ENCODE measurements around the gene LDLRAD4.

LDLRAD4 gene

DNA sequence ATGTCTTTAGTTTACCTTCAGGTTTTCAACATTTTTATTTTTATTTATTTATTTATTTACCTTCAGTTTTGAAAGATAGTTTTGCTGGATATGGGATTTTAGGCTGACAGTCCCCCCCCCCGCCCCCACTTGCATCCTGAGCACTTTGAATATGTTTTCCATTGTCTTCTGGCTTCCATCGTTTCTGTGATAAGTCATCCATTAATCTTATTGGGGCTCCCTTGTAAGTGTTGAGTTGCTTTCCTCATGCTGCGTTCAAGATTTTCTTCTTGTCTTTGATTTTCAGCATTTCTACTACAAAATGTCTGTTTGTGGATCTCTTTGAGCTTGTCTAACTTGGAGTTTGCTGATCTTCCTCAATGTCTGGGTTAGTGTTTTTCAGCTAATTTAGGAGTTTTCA, 19.4 kb upstream of the LDLRAD4 start:
- Histone ChIP-seq H3K27me3 (ENCODE audit: control insufficient read depth, insufficient read depth, low read length) (no peaks in the 10 kb centered on the region), H3K9me3 (ENCODE audit: control insufficient read depth, insufficient read depth, low read length) (no peaks in the 10 kb centered on the region; the same call in 1 of the 2 replicates), H3K4me3 (ENCODE audit: low read length) (no peak overlapping the region), H3K4me1 (ENCODE audit: control insufficient read depth, insufficient read depth, low read length) (no peaks in the 10 kb centered on the region), H3K27ac (ENCODE audit: low read length) (no peak overlapping the region), H3K36me3 (ENCODE audit: control insufficient read depth, insufficient read depth, low read length) (no peaks in the 10 kb centered on the region)
- no peak for DNase-seq (ENCODE audit: low read depth, low spot score)
- WGBS (ENCODE audit: insufficient coverage, insufficient read length), result no CpG with 5 or more reads among the region's 3 CpGs

DNA sequence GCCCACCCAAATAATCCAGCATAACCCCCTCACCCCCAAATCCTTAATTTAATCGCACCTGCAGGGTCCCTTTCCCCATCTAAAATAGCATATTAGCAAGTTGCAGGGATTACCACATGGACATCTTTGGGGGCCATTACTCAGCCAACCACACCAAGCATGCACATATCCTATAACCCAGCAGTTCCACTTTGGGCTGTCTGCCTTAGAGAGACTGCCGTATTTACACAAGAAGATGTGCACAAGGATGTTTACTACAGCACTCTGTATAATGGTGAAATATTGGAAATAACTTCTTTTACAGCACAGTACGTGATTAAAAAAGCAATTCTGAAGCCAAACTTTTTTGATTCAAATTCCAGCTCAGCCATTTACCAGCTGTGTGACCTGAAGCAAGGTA, 17.3 kb upstream of the LDLRAD4 start:
- no peaks in the 10 kb centered on the region for H3K27me3 ChIP-seq (ENCODE audit: control insufficient read depth, insufficient read depth, low read length)
- H3K4me3 ChIP-seq (ENCODE audit: low read length), result no peak overlapping the region
- no peaks in the 10 kb centered on the region for H3K4me1 ChIP-seq (ENCODE audit: control insufficient read depth, insufficient read depth, low read length)
- WGBS (ENCODE audit: insufficient coverage, insufficient read length), result no CpG with 5 or more reads among the region's 3 CpGs
- no peaks in the 10 kb centered on the region; the same call in 1 of the 2 replicates for H3K9me3 ChIP-seq (ENCODE audit: control insufficient read depth, insufficient read depth, low read length)
- no peak overlapping the region for H3K27ac ChIP-seq (ENCODE audit: low read length)
- DNase-seq (ENCODE audit: low read depth, low spot score), result no peak
- H3K36me3 ChIP-seq (ENCODE audit: control insufficient read depth, insufficient read depth, low read length), result no peaks in the 10 kb centered on the region

DNA sequence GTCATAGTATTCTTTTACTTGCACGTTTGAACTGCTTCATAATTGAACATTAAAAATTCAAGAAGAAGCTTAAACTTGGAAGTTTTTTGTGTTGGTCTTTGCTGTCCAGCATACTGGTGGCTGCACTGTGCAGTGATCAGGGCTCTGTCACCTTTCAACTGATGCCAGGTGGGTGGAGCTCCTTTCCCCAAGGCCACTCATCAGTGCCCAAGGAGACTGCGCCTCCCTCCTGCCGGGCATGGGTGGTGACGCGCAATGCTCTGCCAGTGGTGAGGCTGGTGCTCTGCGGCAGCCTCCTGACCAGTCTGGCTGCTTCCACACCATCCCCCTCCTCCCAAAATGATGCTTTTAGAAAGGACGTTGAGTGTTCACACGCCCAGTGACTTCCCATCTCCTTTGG, 16.0 kb upstream of the LDLRAD4 start:
- 0 out of 2 replicates have a peak, but pooled peaks cover 3% of the 10 kb centered on the region for H3K36me3 ChIP-seq (ENCODE audit: control insufficient read depth, insufficient read depth, low read length)
- no peak overlapping the region for H3K27ac ChIP-seq (ENCODE audit: low read length)
- WGBS (ENCODE audit: insufficient coverage, insufficient read length), result no CpG with 5 or more reads among the region's 8 CpGs
- H3K27me3 ChIP-seq (ENCODE audit: control insufficient read depth, insufficient read depth, low read length), result no peaks in the 10 kb centered on the region
- H3K4me1 ChIP-seq (ENCODE audit: control insufficient read depth, insufficient read depth, low read length), result no peaks in the 10 kb centered on the region
- H3K4me3 ChIP-seq (ENCODE audit: low read length), result no peak overlapping the region
- DNase-seq (ENCODE audit: low read depth, low spot score), result no peak
- H3K9me3 ChIP-seq (ENCODE audit: control insufficient read depth, insufficient read depth, low read length), result no peaks in the 10 kb centered on the region; the same call in 1 of the 2 replicates

DNA sequence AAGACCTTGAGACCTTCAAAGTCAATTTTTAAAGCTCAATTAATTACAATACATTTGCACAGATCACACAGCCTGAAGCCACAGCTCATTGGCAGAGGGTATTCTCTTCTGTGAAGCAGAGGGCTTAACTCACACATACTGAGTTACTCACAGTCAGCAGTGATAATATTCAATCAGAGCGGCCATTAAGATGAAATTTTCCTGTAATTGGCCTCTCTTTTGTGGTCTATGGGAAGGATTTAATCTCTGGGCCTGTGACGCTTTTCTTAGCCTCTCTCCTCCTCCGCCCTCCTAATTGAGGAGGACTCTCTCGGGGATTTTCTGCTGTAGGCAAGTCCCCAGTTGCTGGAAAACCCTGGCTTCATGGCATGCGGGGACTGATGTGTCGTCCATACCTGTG, 12.3 kb upstream of the LDLRAD4 start:
- DNase-seq (ENCODE audit: low read depth, low spot score), result no peak
- Histone ChIP-seq H3K4me1 (ENCODE audit: control insufficient read depth, insufficient read depth, low read length) (no peaks in the 10 kb centered on the region), H3K9me3 (ENCODE audit: control insufficient read depth, insufficient read depth, low read length) (no peaks in the 10 kb centered on the region), H3K27ac (ENCODE audit: low read length) (no peak overlapping the region), H3K36me3 (ENCODE audit: control insufficient read depth, insufficient read depth, low read length) (0 out of 2 replicates have a peak, but pooled peaks cover 3% of the 10 kb centered on the region), H3K27me3 (ENCODE audit: control insufficient read depth, insufficient read depth, low read length) (no peaks in the 10 kb centered on the region), H3K4me3 (ENCODE audit: low read length) (no peak overlapping the region)
- WGBS (ENCODE audit: insufficient coverage, insufficient read length), result no CpG with 5 or more reads among the region's 6 CpGs

DNA sequence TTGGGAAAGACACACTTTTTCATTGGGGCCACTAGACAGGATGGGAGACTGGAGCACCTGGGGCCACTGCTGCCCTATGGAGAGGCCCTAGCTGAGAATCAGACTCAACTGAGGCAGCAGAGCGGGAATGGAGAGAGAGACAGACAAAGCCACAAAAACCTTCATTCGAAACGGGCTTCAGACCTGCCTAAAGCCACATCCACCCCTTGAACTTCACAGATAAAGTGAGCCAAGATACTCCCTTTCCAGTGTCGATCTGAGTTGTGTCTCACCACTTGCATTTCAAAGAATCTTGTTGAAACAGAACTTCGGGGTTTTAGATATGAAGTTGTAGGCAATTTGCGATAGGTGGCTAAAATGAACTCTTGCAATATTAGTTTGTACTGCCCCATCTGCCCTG, 11.3 kb upstream of the LDLRAD4 start:
- H3K27me3 ChIP-seq (ENCODE audit: control insufficient read depth, insufficient read depth, low read length), result no peaks in the 10 kb centered on the region
- no peak overlapping the region for H3K27ac ChIP-seq (ENCODE audit: low read length)
- 0 out of 2 replicates have a peak, but pooled peaks cover 3% of the 10 kb centered on the region for H3K36me3 ChIP-seq (ENCODE audit: control insufficient read depth, insufficient read depth, low read length)
- WGBS (ENCODE audit: insufficient coverage, insufficient read length), result no CpG with 5 or more reads among the region's 6 CpGs
- DNase-seq (ENCODE audit: low read depth, low spot score), result no peak
- no peaks in the 10 kb centered on the region for H3K4me1 ChIP-seq (ENCODE audit: control insufficient read depth, insufficient read depth, low read length)
- H3K9me3 ChIP-seq (ENCODE audit: control insufficient read depth, insufficient read depth, low read length), result no peaks in the 10 kb centered on the region
- no peak overlapping the region for H3K4me3 ChIP-seq (ENCODE audit: low read length)

DNA sequence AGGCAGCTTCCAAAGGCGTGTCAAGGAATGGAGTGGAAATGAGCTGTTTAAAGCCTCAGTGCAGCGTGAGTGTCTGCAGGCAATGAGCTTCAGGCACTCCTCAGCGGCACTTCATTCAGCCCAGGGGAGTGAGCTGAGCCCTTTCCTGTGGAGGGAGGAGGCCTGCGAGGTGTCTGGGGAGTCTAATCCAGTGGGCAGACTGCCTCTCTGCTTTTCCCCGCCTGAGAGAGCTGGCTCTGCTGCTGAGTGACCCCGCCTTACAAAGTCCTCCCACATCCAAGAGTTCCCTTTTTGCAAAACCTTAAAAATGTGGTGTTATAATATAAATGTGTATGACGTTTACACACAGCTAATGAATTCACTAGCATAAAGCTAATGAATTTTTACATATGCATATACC, 7.0 kb upstream of the LDLRAD4 start:
- H3K27ac ChIP-seq (ENCODE audit: low read length), result no peak overlapping the region
- H3K4me3 ChIP-seq (ENCODE audit: low read length), result no peak overlapping the region
- H3K9me3 ChIP-seq (ENCODE audit: control insufficient read depth, insufficient read depth, low read length), result no peaks in the 10 kb centered on the region
- no peak for DNase-seq (ENCODE audit: low read depth, low spot score)
- no CpG with 5 or more reads among the region's 7 CpGs for WGBS (ENCODE audit: insufficient coverage, insufficient read length)
- 0 out of 2 replicates have a peak, but pooled peaks cover 3% of the 10 kb centered on the region for H3K36me3 ChIP-seq (ENCODE audit: control insufficient read depth, insufficient read depth, low read length)
- no peaks in the 10 kb centered on the region for H3K4me1 ChIP-seq (ENCODE audit: control insufficient read depth, insufficient read depth, low read length)
- H3K27me3 ChIP-seq (ENCODE audit: control insufficient read depth, insufficient read depth, low read length), result peaks cover 4% of the 10 kb centered on the region; the same call in 1 of the 2 replicates

DNA sequence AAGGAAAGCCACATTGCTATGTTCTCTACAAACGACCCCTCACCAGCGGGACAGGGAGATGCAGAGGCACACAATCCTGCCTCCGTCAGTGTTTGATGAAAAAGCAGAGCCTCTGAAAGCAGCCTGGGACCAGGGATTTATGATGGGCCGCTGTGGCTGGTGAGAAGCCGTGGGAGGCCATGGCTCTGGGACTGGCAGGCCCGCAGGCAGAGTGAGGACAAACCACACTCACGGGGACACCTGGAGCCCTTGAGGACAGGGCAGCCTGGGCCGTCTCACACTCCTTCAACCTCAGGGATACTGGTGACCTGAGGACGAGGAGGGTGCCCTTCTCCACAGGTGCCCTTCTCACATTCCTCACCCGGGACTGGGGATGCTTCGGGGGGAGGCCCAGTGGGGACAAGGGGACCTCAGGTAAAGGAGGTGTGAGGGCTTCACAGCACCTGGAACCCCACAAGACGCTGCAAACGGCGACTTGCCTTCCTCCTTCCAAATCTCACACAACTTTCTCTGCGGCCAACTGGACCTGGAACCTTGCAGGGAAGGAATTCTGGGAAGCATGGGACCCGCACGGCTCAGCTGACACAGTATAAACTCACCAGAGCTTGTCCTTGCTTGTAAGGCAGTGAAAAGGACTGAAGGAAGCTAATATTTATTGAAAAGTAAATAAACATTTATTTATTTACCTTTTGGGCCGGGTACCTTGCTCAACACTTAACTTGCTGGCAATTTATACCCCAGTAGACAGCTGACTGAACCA, 5.3 kb upstream of the LDLRAD4 start:
- Histone ChIP-seq H3K36me3 (ENCODE audit: control insufficient read depth, insufficient read depth, low read length) (no peaks in the 10 kb centered on the region), H3K9me3 (ENCODE audit: control insufficient read depth, insufficient read depth, low read length) (no peaks in the 10 kb centered on the region), H3K27ac (ENCODE audit: low read length) (no peak overlapping the region), H3K27me3 (ENCODE audit: control insufficient read depth, insufficient read depth, low read length) (peaks cover 10% of the 10 kb centered on the region; the same call in 1 of the 2 replicates), H3K4me3 (ENCODE audit: low read length) (no peak overlapping the region), H3K4me1 (ENCODE audit: control insufficient read depth, insufficient read depth, low read length) (0 out of 2 replicates have a peak, but pooled peaks cover 1% of the 10 kb centered on the region)
- no CpG with 5 or more reads among the region's 18 CpGs for WGBS (ENCODE audit: insufficient coverage, insufficient read length)
- no peak for DNase-seq (ENCODE audit: low read depth, low spot score)

DNA sequence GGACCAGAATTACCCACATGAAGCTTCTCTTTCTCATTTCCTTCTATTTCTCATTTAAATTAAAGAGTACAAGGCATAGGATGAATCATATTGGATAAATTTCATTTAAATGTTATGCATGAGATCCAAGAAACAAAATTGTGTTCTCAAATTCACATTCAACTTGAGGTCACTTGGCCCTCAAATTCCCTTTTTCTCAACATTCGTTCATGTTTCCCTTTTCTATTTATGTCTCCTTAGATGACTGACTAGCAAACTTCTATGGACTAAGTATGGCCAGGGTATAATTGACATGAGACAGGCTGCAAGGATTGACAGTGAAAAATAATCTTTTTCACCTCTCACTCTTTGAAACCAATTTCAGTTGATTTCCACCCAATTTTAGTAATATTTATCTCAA, 4.0 kb upstream of the LDLRAD4 start:
- Histone ChIP-seq H3K27me3 (ENCODE audit: control insufficient read depth, insufficient read depth, low read length) (peaks cover 12% of the 10 kb centered on the region), H3K4me3 (ENCODE audit: low read length) (no peak overlapping the region), H3K27ac (ENCODE audit: low read length) (no peak overlapping the region), H3K4me1 (ENCODE audit: control insufficient read depth, insufficient read depth, low read length) (0 out of 2 replicates have a peak, but pooled peaks cover 1% of the 10 kb centered on the region), H3K36me3 (ENCODE audit: control insufficient read depth, insufficient read depth, low read length) (no peaks in the 10 kb centered on the region), H3K9me3 (ENCODE audit: control insufficient read depth, insufficient read depth, low read length) (no peaks in the 10 kb centered on the region)
- no peak for DNase-seq (ENCODE audit: low read depth, low spot score)
- WGBS (ENCODE audit: insufficient coverage, insufficient read length), result no CpG with 5 or more reads among the region's 1 CpG

DNA sequence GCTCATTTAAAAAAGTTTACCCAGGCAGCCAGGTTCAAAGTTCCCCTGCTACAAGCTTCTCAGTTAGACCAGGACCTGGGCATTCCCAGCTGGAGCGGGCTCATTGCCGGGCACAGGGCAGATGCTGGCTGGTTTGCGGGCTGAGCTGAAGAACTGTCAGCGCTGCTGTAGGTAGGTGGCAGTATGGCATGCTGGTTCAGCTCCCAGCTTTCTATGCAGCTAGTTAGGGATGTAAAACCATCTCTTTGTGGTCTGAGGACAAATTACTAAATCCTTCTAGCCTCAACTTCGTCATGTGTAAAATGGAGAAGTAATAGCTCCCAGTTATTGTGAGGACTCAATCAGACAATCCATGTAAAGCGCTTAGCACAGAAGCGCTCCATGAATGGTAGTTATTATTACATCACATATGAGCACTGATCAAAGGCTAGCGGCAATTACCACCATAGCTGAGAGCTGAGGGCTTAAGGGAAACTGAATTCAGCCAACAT, 2.4 kb upstream of the LDLRAD4 start:
- Histone ChIP-seq H3K4me1 (ENCODE audit: control insufficient read depth, insufficient read depth, low read length) (0 out of 2 replicates have a peak, but pooled peaks cover 1% of the 10 kb centered on the region), H3K9me3 (ENCODE audit: control insufficient read depth, insufficient read depth, low read length) (no peaks in the 10 kb centered on the region), H3K27ac (ENCODE audit: low read length) (no peak overlapping the region), H3K4me3 (ENCODE audit: low read length) (no peak overlapping the region), H3K36me3 (ENCODE audit: control insufficient read depth, insufficient read depth, low read length) (no peaks in the 10 kb centered on the region), H3K27me3 (ENCODE audit: control insufficient read depth, insufficient read depth, low read length) (peaks cover 12% of the 10 kb centered on the region)
- no CpG with 5 or more reads among the region's 8 CpGs for WGBS (ENCODE audit: insufficient coverage, insufficient read length)
- peak; percentile 35 for DNase-seq (ENCODE audit: low read depth, low spot score)

DNA sequence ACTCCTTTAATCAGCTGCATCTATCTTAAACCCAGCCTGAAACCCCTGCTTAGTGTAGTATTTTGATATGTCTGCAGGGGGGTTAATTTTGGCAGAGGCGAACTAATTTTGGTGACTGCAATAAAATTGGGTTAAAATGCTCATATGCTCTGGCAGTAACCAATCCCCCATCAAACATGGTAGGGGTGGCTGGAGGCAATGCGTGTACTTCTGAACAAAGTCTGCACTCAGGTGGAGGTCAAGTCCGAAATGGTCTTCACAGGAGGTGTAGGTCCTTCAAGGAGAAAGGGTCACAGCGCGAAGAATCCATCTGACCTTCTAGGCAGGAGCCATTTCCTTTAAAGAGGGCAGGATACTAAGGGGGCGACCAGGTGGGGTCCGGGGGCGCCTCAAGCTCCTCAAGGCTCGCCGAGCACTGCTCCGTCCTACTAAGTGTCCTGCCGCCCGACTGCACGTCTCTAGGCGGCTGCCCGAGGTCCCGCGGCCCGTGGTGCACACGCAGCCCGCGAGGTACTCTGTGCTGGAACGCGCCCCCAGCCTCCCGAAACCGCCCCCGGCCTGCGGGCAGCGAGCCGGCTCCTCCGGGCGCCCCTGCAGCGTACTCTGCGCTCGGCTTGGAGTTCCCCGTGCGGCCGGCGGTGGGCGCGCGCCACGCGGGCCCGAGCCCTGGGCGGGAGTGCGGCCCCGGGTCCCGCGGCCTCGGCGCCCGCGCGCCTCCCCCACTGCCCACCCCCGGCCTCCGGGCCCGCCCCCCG, 1.7 kb upstream of the LDLRAD4 start:
- no peaks in the 10 kb centered on the region for H3K9me3 ChIP-seq (ENCODE audit: control insufficient read depth, insufficient read depth, low read length)
- H3K4me3 ChIP-seq (ENCODE audit: low read length), result peak overlapping the region; percentile 61; the same call in 1 of the 2 replicates
- H3K27me3 ChIP-seq (ENCODE audit: control insufficient read depth, insufficient read depth, low read length), result peaks cover 12% of the 10 kb centered on the region
- H3K4me1 ChIP-seq (ENCODE audit: control insufficient read depth, insufficient read depth, low read length), result 0 out of 2 replicates have a peak, but pooled peaks cover 1% of the 10 kb centered on the region
- no peak overlapping the region for H3K27ac ChIP-seq (ENCODE audit: low read length)
- no CpG with 5 or more reads among the region's 59 CpGs for WGBS (ENCODE audit: insufficient coverage, insufficient read length)
- DNase-seq (ENCODE audit: low read depth, low spot score), result no peak
- no peaks in the 10 kb centered on the region for H3K36me3 ChIP-seq (ENCODE audit: control insufficient read depth, insufficient read depth, low read length)
